ENCODE results near the gene ATP2B2.

GRCh38 chr3:10497439-10497838 lies 7.9 kb downstream of the ATP2B2 start:
- TF ChIP-seq EP300 (IDR thresholded peaks at IDR 0.05; ENCODE audit: borderline replicate concordance in 1 of 2, low read depth in 2 of 2, low read length in 2 of 2) (no peak), ATF3 (IDR thresholded peaks at IDR 0.05; ENCODE audit: insufficient read depth, low read depth, low read length) (no peak), MAFK (IDR thresholded peaks at IDR 0.05; ENCODE audit: low read depth, low read length) (no peak), CTCF (IDR thresholded peaks at IDR 0.05; ENCODE audit: control extremely low read depth in 1 of 3, insufficient read depth in 1 of 3, low read depth in 1 of 3, low read length in 3 of 3) (no peak), EZH2 (IDR thresholded peaks at IDR 0.05; ENCODE audit: low read depth, low read length, severe bottlenecking) (no peak), SAP30 (IDR thresholded peaks at IDR 0.05; ENCODE audit: insufficient read depth, insufficient replicate concordance, low read length) (no peak), YY1 (IDR thresholded peaks at IDR 0.05; ENCODE audit: low read depth, low read length) (no peak), JUN (IDR thresholded peaks at IDR 0.05; ENCODE audit: low read depth, low read length) (no peak)

Data from H1 (cell line).